Right lobe of liver (tissue), 6 donors: ENCODE data around the gene DVL3. TPM values are rescaled to one million over a fixed set of nuclear protein-coding genes. Genes with fewer than 3 reads are reported as not detected.

Experiments used
- ATAC-seq, 4 donors: fragments of 200-7000 bp; cut with Tn5 transposase; one replicate each; pipeline ENCODE4 v1.9.1; 2020; ENCODE audit warnings: mild to moderate bottlenecking in 4 of 4, moderate library complexity in 4 of 4
- DNase-seq, 3 donors: peaks; one replicate each; pipeline ENCODE4 v3.0.0-alpha.2; 2020
- H3K27ac ChIP-seq, 3 donors: fragments of 200-600 bp; one replicate each; pipeline ENCODE4 v1.8.0; 2022
- H3K27me3 ChIP-seq, 2 donors: fragments of 200-600 bp; one replicate each; pipeline ENCODE4 v1.8.0; 2022
- H3K36me3 ChIP-seq, 4 donors: fragments of 200-600 bp; sonication (generic) in 1 of 4; one replicate each; pipeline versions ENCODE4 v1.5.1 to v1.8.0; 2017 to 2022; ENCODE audit warnings: control low read depth in 1 of 4
- H3K4me1 ChIP-seq, 4 donors: fragments of 200-600 bp; sonication (generic) in 1 of 4; one replicate each; pipeline versions ENCODE4 v1.5.1 to v1.8.0; 2017 to 2022; ENCODE audit warnings: control low read depth in 1 of 4
- H3K4me3 ChIP-seq, 3 donors: fragments of 200-600 bp; one replicate each; pipeline ENCODE4 v1.8.0; 2022
- H3K9me3 ChIP-seq, 4 donors: fragments of 200-600 bp; sonication (generic) in 1 of 4; one replicate each; pipeline versions ENCODE4 v1.5.1 to v1.8.0; 2017 to 2022; ENCODE audit warnings: control low read depth in 1 of 4
- CTCF ChIP-seq, 4 donors: fragments of 200-600 bp in 3 of 4; fragments of 450-650 bp in 1 of 4; IDR thresholded peaks; one replicate each; pipeline versions ENCODE4 v1.5.1 to v1.8.0; 2016 to 2022; ENCODE audit warnings: antibody characterized with exemption in 4 of 4, mild to moderate bottlenecking in 2 of 4
- POLR2A ChIP-seq: fragments of 450-650 bp; IDR thresholded peaks from one replicate; pipeline ENCODE4 v1.6.1; 2017; ENCODE audit warnings: antibody characterized with exemption, mild to moderate bottlenecking
- WGBS: methylation state at CpG from one replicate; pipeline ENCODE4 v1.1.6; 2018; ENCODE audit warnings: low coverage, low lambda C conversion rate; ENCODE audit not compliant: insufficient coverage; ENCODE audit errors: missing lambda C conversion rate; 5-methylcytosine and 5-hydroxymethylcytosine counted together
- intact Hi-C, 2 donors: fragments of 100-400 bp; cut with DNase I; formaldehyde crosslinking; loops; one replicate each; pipeline versions ENCODE4 v1.11.2 to v1.14.1; 2022
- total RNA-seq, 6 experiments: library from RNA; depleted of rRNA in 2 of 6; stranded (reverse); fragments of >200 nt in 2 of 6; fragmentation: NEBNext Ultra II Directional in 3 of 6; extraction: Animal tissue kit (Norgen Biotek cat#: 25700) in 3 of 6; gene quantifications; one replicate each; pipeline versions ENCODE4 v1.1.0 to v1.2.4, GENCODE V29; 2016 to 2023
- donor health status: DM: no; HTN: yes; CAD: no.
- donor health status: DM: no; HTN: no; CAD: no.
- donor health status: DM: no; HTN: no; CAD: no.
- donor health status: DM: no; HTN: yes; CAD: no.
- donor health status: DM: no; HTN: yes; CAD: no.

DVL3 gene
- total RNA-seq, 6 experiments from 2014 or later = 18.9 to 28.1 (median 21.8) TPM

GRCh38 chr3:184180165-184180564 is 25.0 kb downstream of the DVL3 start:
- whole genome bisulfite sequencing = 92% methylated on average over 5 of the region's 6 CpGs
- H3K36me3 ChIP-seq = peaks cover 19 to 73% (median 42%) of the 10 kb centered on the region in 4 donors
- DNase-seq = no peak
- intact Hi-C loops = no loop called here
- no peaks in the 10 kb centered on the region for H3K9me3 ChIP-seq
- no peak for ATAC-seq
- H3K4me1 ChIP-seq = peaks cover 0 to 16% (median 0%) of the 10 kb centered on the region in 4 donors
- no peak for TF ChIP-seq CTCF (IDR thresholded peaks at IDR 0.05)
- TF ChIP-seq POLR2A = no peak
- no peak overlapping the region for H3K27ac ChIP-seq
- no peaks in the 10 kb centered on the region for H3K27me3 ChIP-seq
- H3K4me3 ChIP-seq = no peak overlapping the region

DNA sequence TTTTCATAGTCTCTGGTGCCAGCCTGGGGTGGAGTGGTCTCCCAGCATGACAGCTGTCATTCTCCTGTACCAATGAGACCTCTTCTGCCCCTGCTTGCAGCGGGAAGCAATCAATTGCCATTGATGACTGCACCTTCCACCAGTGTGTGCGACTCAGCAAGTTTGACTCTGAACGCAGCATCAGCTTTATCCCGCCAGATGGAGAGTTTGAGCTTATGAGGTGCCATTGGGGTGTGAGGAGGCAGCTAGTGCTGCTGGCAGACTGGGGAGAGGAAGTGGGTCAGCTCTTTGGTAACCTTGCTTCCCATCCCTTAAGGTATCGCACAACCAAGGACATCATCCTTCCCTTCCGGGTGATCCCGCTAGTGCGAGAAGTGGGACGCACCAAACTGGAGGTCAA is 26.4 kb downstream of the DVL3 start:
- DNase-seq (no peak), ATAC-seq (no peak)
- TF ChIP-seq CTCF (IDR thresholded peaks at IDR 0.05) = no peak
- H3K4me1 ChIP-seq = peaks cover 0 to 12% (median 0%) of the 10 kb centered on the region in 4 donors
- H3K27me3 ChIP-seq = no peaks in the 10 kb centered on the region
- peaks cover 19 to 73% (median 42%) of the 10 kb centered on the region in 4 donors for H3K36me3 ChIP-seq
- no peaks in the 10 kb centered on the region for H3K9me3 ChIP-seq
- H3K4me3 ChIP-seq = no peak overlapping the region
- intact Hi-C loops = no loop called here
- no peak overlapping the region for H3K27ac ChIP-seq
- 100% methylated on average over 1 of the region's 9 CpGs for WGBS

DNA sequence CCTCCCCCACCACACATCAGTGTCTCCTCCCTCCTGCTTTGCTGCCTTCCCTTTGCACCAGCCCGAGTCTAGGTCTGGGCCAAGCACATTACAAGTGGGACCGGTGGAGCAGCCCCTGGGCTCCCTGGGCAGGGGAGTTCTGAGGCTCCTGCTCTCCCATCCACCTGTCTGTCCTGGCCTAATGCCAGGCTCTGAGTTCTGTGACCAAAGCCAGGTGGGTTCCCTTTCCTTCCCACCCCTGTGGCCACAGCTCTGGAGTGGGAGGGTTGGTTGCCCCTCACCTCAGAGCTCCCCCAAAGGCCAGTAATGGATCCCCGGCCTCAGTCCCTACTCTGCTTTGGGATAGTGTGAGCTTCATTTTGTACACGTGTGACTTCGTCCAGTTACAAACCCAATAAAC is 28.5 kb downstream of the DVL3 start:
- Histone ChIP-seq H3K36me3 (peaks cover 19 to 64% (median 40%) of the 10 kb centered on the region in 4 donors), H3K9me3 (no peaks in the 10 kb centered on the region), H3K27ac (no peak overlapping the region), H3K27me3 (no peaks in the 10 kb centered on the region), H3K4me1 (peaks cover 0 to 15% (median 0%) of the 10 kb centered on the region in 4 donors), H3K4me3 (no peak overlapping the region)
- ATAC-seq (no peak), DNase-seq (no peak)
- no CpG with 5 or more reads among the region's 5 CpGs for WGBS
- TF ChIP-seq POLR2A (no peak), CTCF (IDR thresholded peaks at IDR 0.05) (no peak)
- intact Hi-C loops = no loop called here

DNA sequence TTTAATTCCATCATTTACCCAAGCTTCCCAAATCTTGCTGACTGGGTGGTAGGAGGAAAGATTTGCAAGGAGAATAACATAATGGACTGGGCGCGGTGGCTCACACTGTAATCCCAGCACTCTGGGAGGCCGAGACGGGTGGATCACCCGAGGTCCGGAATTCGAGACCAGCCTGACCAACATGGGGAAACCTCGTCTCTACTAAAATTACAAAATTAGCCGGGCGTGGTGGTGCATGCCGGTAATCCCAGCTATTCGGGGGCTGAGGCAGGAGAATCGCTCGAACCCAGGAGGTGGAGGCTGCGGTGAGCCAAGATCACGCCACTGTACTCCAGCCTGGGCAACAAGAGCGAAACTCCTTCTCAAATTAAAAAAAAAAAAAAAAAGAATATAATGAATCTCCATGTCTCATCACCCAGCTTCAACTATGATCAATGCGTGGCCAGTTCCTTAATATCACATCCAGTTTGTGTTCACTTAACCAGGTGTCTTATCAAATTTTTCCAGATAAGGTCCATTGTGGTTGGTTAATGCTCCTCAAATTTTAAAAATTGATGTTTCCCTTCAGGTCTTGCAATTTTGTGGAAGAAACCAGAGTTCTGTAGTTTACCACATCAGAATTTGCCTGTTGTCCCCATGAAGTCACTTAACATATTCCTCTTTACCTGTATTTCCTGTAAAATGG is 29.5 kb downstream of the DVL3 start:
- Histone ChIP-seq H3K9me3 (no peaks in the 10 kb centered on the region), H3K27me3 (no peaks in the 10 kb centered on the region), H3K4me3 (no peak overlapping the region), H3K36me3 (peaks cover 19 to 64% (median 44%) of the 10 kb centered on the region in 4 donors), H3K4me1 (peaks cover 0 to 15% (median 0%) of the 10 kb centered on the region in 4 donors), H3K27ac (no peak overlapping the region)
- TF ChIP-seq POLR2A (no peak), CTCF (IDR thresholded peaks at IDR 0.05) (no peak)
- intact Hi-C loops = no loop called here
- no peak for ATAC-seq
- no peak for DNase-seq
- 92% methylated on average over 13 of the region's 18 CpGs for WGBS
